ENCODE measurements around the gene TMEM126A. TPM values are rescaled to one million over a fixed set of nuclear protein-coding genes. Genes with fewer than 3 reads are reported as not detected.

TMEM126A gene
- total and polyA plus RNA-seq, 3 experiments from 2014 or later: 70.0 to 73.0 (median 72.3) TPM

GRCh38 chr11:85661972-85662664 is 14.4 kb downstream of the TMEM126A start:
- Histone ChIP-seq H3K36me3 (ENCODE audit: insufficient read depth, low read length) (peaks cover 12% of the 10 kb centered on the region), H3K27me3 (ENCODE audit: insufficient read depth, low read length, poor library complexity, severe bottlenecking) (no peaks in the 10 kb centered on the region), H3K9me3 (ENCODE audit: low read length) (no peaks in the 10 kb centered on the region), H3K4me3 (ENCODE audit: low read length) (no peak overlapping the region), H3K27ac (ENCODE audit: low read depth, low read length) (peak overlapping the region; percentile 1), H3K4me1 (ENCODE audit: insufficient read depth, low read length) (peaks cover 45% of the 10 kb centered on the region)
- Mint-ChIP-seq H3K36me3 (peaks cover 0 to 64% (median 6%) of the 10 kb centered on the region in 3 donors), H3K9me3 (no peaks in the 10 kb centered on the region), H3K27ac (peak overlapping the region in 6 of 8 donors; percentile 46 to 98 (median 63)), H3K27me3 (peaks cover 0 to 3% of the 10 kb centered on the region in 2 donors), H3K4me1 (peaks cover 54 to 73% (median 73%) of the 10 kb centered on the region in 3 donors), H3K4me3 (peak overlapping the region; percentile 49 to 100 (median 98))
- ChIA-PET POLR2A (interaction anchor here (7.1 kb wide), 1 partner anchor 14 kb away, joined by 73 read pairs; the partner anchor contains the start of gene TMEM126A), CTCF (interaction anchor here (1.4 to 3.5 kb wide), 2 partner anchors 15 to 34 kb away, joined by 3 to 10 read pairs; partner anchors contain the start of genes DLG2, TMEM126A and TMEM126B)
- DNase-seq: no peak

GRCh38 chr11:85663080-85663752 is 15.4 kb downstream of the TMEM126A start:
- DNase-seq: peak in 1 of 5 donors; percentile 35
- peak overlapping the region; percentile 97 to 100 (median 100) for H3K27ac Mint-ChIP-seq
- H3K9me3 Mint-ChIP-seq: no peaks in the 10 kb centered on the region
- Histone ChIP-seq H3K27me3 (ENCODE audit: insufficient read depth, low read length, poor library complexity, severe bottlenecking) (no peaks in the 10 kb centered on the region), H3K4me3 (ENCODE audit: low read length) (peak overlapping the region; percentile 92), H3K4me1 (ENCODE audit: insufficient read depth, low read length) (peaks cover 45% of the 10 kb centered on the region), H3K27ac (ENCODE audit: low read depth, low read length) (peak overlapping the region; percentile 98), H3K36me3 (ENCODE audit: insufficient read depth, low read length) (peaks cover 12% of the 10 kb centered on the region), H3K9me3 (ENCODE audit: low read length) (no peaks in the 10 kb centered on the region)
- ChIA-PET POLR2A (interaction anchor here (0.5 to 7.1 kb wide), 6 partner anchors 11 to 634 kb away, joined by 4 to 73 read pairs (median 10); partner anchors contain the start of genes CCDC83, DLG2, TMEM126A and TMEM126B), CTCF (interaction anchor here (0.8 to 3.5 kb wide), 9 partner anchors 9 to 162 kb away, joined by 3 to 10 read pairs (median 5); partner anchors contain the start of genes DLG2, TMEM126A and TMEM126B)
- peaks cover 52 to 67% (median 65%) of the 10 kb centered on the region in 3 donors for H3K4me1 Mint-ChIP-seq
- H3K36me3 Mint-ChIP-seq: peaks cover 0 to 55% (median 6%) of the 10 kb centered on the region in 3 donors
- H3K4me3 Mint-ChIP-seq: peak overlapping the region; percentile 97 to 100 (median 99)
- H3K27me3 Mint-ChIP-seq: peaks cover 0 to 3% of the 10 kb centered on the region in 2 donors

GRCh38 chr11:85663753-85664614 is 16.2 kb downstream of the TMEM126A start:
- H3K4me3 ChIP-seq (ENCODE audit: low read length): peak overlapping the region; percentile 92
- H3K36me3 ChIP-seq (ENCODE audit: insufficient read depth, low read length): peaks cover 12% of the 10 kb centered on the region
- no peaks in the 10 kb centered on the region for H3K9me3 ChIP-seq (ENCODE audit: low read length)
- H3K4me3 Mint-ChIP-seq: peak overlapping the region; percentile 97 to 100 (median 99)
- no peaks in the 10 kb centered on the region for H3K27me3 ChIP-seq (ENCODE audit: insufficient read depth, low read length, poor library complexity, severe bottlenecking)
- peak; percentile 83 to 94 (median 88) for DNase-seq
- peaks cover 0 to 3% of the 10 kb centered on the region in 2 donors for H3K27me3 Mint-ChIP-seq
- H3K27ac Mint-ChIP-seq: peak overlapping the region; percentile 97 to 100 (median 100)
- peak overlapping the region; percentile 98 for H3K27ac ChIP-seq (ENCODE audit: low read depth, low read length)
- ChIA-PET POLR2A (interaction anchor here (0.9 to 7.1 kb wide), 8 partner anchors 12 to 405 kb away, joined by 3 to 73 read pairs (median 6); partner anchors contain the start of genes CCDC83, DLG2, PICALM and TMEM126A), CTCF (interaction anchor here (0.8 to 3.5 kb wide), 11 partner anchors 10 to 191 kb away, joined by 3 to 10 read pairs (median 5); partner anchors contain the start of genes CCDC83, CCDC89, DLG2 and TMEM126A)
- H3K9me3 Mint-ChIP-seq: no peaks in the 10 kb centered on the region
- peaks cover 0 to 49% (median 6%) of the 10 kb centered on the region in 3 donors for H3K36me3 Mint-ChIP-seq
- H3K4me1 Mint-ChIP-seq: peaks cover 46 to 59% (median 58%) of the 10 kb centered on the region in 3 donors
- H3K4me1 ChIP-seq (ENCODE audit: insufficient read depth, low read length): peaks cover 45% of the 10 kb centered on the region

GRCh38 chr11:85664615-85665481 is 17.1 kb downstream of the TMEM126A start, which contains the start of gene CREBZF:
TSS of gene CREBZF (minus strand) at chr11:85665129. CDS start at chr11:85664875, 254 bp downstream.
- Mint-ChIP-seq H3K4me3 (peak within 1 kb of the TSS; percentile 97 to 100 (median 99)), H3K9me3 (no peaks in the 10 kb centered on the region), H3K36me3 (peaks cover 0 to 41% (median 6%) of the 10 kb centered on the region in 3 donors), H3K27ac (peak within 1 kb of the TSS; percentile 97 to 100 (median 100)), H3K4me1 (peaks cover 40 to 50% (median 49%) of the 10 kb centered on the region in 3 donors), H3K27me3 (peaks cover 2 to 3% of the 10 kb centered on the region in 2 donors)
- peak; percentile 86 to 95 (median 90) for DNase-seq
- CTCF ChIA-PET: interaction anchor here (0.7 to 2.4 kb wide), 12 partner anchors 9 to 190 kb away, joined by 3 to 8 read pairs (median 4); partner anchors contain the start of genes CCDC83, CCDC89 and TMEM126A
- Histone ChIP-seq H3K4me3 (ENCODE audit: low read length) (peak within 1 kb of the TSS; percentile 92), H3K27me3 (ENCODE audit: insufficient read depth, low read length, poor library complexity, severe bottlenecking) (no peaks in the 10 kb centered on the region), H3K4me1 (ENCODE audit: insufficient read depth, low read length) (peaks cover 37% of the 10 kb centered on the region), H3K9me3 (ENCODE audit: low read length) (no peaks in the 10 kb centered on the region), H3K36me3 (ENCODE audit: insufficient read depth, low read length) (peaks cover 8% of the 10 kb centered on the region), H3K27ac (ENCODE audit: low read depth, low read length) (peak within 1 kb of the TSS; percentile 98)
- POLR2A ChIA-PET: interaction anchor here (0.6 to 7.1 kb wide), 11 partner anchors 15 to 404 kb away, joined by 3 to 73 read pairs (median 4); partner anchors contain the start of genes DLG2, PICALM, TMEM126A and TMEM126B

- Histone ChIP-seq H3K9me3 (ENCODE audit: low read length) (no peaks in the 10 kb centered on the region), H3K27ac (ENCODE audit: low read depth, low read length) (peak overlapping the region; percentile 98), H3K4me3 (ENCODE audit: low read length) (no peak overlapping the region), H3K4me1 (ENCODE audit: insufficient read depth, low read length) (peaks cover 29% of the 10 kb centered on the region), H3K36me3 (ENCODE audit: insufficient read depth, low read length) (peaks cover 5% of the 10 kb centered on the region), H3K27me3 (ENCODE audit: insufficient read depth, low read length, poor library complexity, severe bottlenecking) (no peaks in the 10 kb centered on the region)
- Mint-ChIP-seq H3K4me1 (peaks cover 32 to 41% (median 40%) of the 10 kb centered on the region in 3 donors), H3K36me3 (peaks cover 0 to 32% (median 4%) of the 10 kb centered on the region in 3 donors), H3K27me3 (peaks cover 3% of the 10 kb centered on the region in 2 donors), H3K27ac (peak overlapping the region; percentile 97 to 100 (median 100)), H3K4me3 (peak overlapping the region; percentile 24 to 100 (median 97)), H3K9me3 (no peaks in the 10 kb centered on the region)
- DNase-seq: no peak
- POLR2A ChIA-PET: no interaction called here
- CTCF ChIA-PET: interaction anchor here (0.8 to 2.1 kb wide), 3 partner anchors 18 to 189 kb away, joined by 3 to 7 read pairs (median 4); partner anchors contain the start of genes CCDC83 and TMEM126A
Observed at GRCh38 chr11:85665733-85666132, 18.0 kb downstream of the TMEM126A start.

- Mint-ChIP-seq H3K4me3 (peak overlapping the region in 1 of 7 donors; percentile 31), H3K4me1 (peaks cover 23 to 32% (median 31%) of the 10 kb centered on the region in 3 donors), H3K36me3 (peaks cover 0 to 24% (median 0%) of the 10 kb centered on the region in 3 donors), H3K9me3 (no peaks in the 10 kb centered on the region), H3K27ac (peak overlapping the region in 3 of 8 donors; percentile 36 to 98 (median 43)), H3K27me3 (peaks cover 3 to 11% of the 10 kb centered on the region in 2 donors)
- H3K36me3 ChIP-seq (ENCODE audit: insufficient read depth, low read length): peaks cover 5% of the 10 kb centered on the region
- no peak overlapping the region for H3K27ac ChIP-seq (ENCODE audit: low read depth, low read length)
- no peak for DNase-seq
- ChIA-PET POLR2A (no interaction called here), CTCF (interaction anchor here (1.7 kb wide), 1 partner anchor 15 kb away, joined by 5 read pairs; no protein-coding TSS in a partner anchor)
- H3K9me3 ChIP-seq (ENCODE audit: low read length): no peaks in the 10 kb centered on the region
- no peak overlapping the region for H3K4me3 ChIP-seq (ENCODE audit: low read length)
- peaks cover 19% of the 10 kb centered on the region for H3K4me1 ChIP-seq (ENCODE audit: insufficient read depth, low read length)
- H3K27me3 ChIP-seq (ENCODE audit: insufficient read depth, low read length, poor library complexity, severe bottlenecking): no peaks in the 10 kb centered on the region
Observed at GRCh38 chr11:85666687-85667086, 18.9 kb downstream of the TMEM126A start.
